NCI-H526 (cell line): ENCODE data around the gene IFI44L.

Experiments
- DNase-seq, 2 experiments: peaks; one replicate each; lab custom pipeline; 2025; lab: John Stamatoyannopoulos, UW

Gene IFI44L

GRCh38 chr1:78641558-78641957 is 21.3 kb downstream of the IFI44L start:
- DNase-seq, result no peak

DNA sequence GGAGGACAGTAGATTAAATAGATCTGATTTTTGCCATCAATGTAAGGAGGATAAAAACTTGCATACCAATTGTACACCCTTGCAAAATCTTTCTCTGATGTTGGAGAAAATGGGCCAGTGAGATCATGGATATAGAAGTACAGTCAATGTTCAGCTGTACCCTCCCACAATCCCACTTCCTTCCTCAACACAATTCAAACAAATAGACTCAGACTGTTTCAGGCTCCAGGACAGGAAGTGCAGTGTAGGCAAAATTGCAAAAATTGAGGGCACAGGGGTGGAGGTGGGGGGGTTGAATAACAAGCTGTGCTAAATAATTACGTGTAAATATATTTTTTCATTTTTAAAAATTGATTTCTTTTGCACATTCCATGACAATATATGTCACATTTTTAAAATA is 25.5 kb downstream of the IFI44L start:
- no peak for DNase-seq

DNA sequence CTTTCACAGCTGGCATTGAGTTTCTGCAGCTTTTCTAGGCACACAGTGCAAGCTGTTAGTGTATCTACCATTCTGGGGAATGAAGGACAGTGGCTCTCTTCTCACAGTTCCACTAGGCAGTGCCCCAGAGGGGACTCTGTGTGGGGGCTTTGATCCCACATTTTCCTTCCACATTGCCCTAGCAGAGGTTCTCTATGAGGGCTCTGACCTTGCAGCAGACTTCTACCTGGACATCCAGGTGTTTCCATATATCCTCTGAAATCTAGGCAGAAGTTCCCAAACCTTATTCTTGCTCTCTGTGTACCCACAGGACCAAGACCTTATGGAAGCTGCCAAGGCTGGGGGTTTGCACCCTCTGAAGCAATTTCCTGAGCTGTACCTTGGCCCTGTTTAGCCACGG is 27.0 kb downstream of the IFI44L start:
- no peak for DNase-seq

DNA sequence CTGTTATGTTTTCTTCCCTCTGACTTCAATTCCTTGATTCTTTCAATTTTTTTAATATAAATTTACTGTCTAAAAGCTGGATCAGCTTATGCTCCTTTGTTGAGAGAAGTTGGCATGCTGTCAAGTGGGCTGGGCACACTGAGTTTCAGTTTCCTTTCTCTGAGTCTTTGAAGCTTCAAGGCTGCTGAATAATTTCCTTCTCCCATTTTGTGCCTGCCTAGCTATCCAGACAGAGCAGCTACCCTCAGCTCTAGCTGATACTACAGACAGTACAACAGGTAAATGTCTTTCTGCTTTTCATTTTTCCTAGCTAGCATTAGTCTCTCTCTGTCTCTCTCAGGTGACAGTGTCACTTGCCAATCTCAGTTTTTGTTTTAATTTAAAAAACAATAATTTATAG is 29.4 kb downstream of the IFI44L start, which contains the start of gene IFI44:
TSS of gene IFI44 (plus strand) at position 204 of the 400 bp plus-strand sequence. CDS start 365 bp downstream, outside the sequence.
- no peak for DNase-seq

DNA sequence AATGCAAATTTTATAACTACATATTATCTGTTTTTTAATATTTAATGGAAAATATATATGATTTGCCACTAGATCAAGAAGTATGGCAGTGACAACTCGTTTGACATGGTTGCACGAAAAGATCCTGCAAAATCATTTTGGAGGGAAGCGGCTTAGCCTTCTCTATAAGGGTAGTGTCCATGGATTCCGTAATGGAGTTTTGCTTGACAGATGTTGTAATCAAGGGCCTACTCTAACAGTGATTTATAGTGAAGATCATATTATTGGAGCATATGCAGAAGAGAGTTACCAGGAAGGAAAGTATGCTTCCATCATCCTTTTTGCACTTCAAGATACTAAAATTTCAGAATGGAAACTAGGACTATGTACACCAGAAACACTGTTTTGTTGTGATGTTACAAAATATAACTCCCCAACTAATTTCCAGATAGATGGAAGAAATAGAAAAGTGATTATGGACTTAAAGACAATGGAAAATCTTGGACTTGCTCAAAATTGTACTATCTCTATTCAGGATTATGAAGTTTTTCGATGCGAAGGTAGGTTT is 29.9 kb downstream of the IFI44L start:
- no peak for DNase-seq

DNA sequence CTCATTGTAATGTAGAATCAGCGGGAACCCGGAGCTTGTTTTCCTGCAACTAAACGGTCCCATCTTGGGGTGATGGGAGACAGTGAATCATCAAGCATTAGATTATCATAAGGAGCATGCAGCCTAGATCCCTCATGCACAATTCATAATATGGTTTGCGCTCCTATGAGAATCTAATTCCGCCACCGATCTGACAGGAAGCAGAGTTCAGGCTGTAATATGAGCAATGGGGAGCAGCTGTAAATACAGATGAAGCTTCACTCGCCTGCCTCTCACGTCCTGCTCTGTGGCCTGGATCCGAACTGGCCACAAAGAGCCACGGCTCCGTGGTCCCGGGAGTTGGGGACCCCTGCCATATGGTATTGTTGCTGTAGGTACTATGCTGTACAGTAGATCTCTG is 31.0 kb downstream of the IFI44L start:
- DNase-seq, result no peak

- DNase-seq, result no peak
Measured at GRCh38 chr1:78652019-78652560, 31.8 kb downstream of the IFI44L start.

- no peak for DNase-seq
Measured at GRCh38 chr1:78658901-78659300, 38.7 kb downstream of the IFI44L start.

- DNase-seq, result no peak
Measured at GRCh38 chr1:78663923-78664322, 43.7 kb downstream of the IFI44L start.

GRCh38 chr1:78664763-78665162 is 44.5 kb downstream of the IFI44L start:
- no peak for DNase-seq

- DNase-seq, result no peak
Measured at GRCh38 chr1:78665809-78666208, 45.6 kb downstream of the IFI44L start.

- DNase-seq, result no peak
Measured at GRCh38 chr1:78667939-78668338, 47.7 kb downstream of the IFI44L start.

DNA sequence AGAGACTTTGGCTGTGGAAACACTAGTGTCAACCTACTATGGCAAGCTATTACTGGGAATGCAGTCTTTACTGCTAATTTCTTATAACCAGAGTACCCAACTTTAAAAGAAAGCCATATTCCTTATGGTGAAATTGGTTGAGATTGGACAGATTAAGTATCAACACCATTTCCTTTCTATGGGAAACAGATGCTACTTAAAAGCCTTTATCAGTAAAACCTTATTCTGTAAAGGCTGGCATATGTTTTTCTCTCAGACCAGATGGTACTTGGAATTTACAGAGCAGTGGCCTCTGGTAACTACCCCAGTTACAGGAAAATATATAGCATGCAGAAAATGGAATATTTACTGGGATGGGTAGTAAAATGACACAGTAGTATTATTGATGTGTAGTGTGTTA is 48.2 kb downstream of the IFI44L start:
- no peak for DNase-seq

GRCh38 chr1:78672428-78672827 is 52.2 kb downstream of the IFI44L start:
- no peak for DNase-seq

- peak in 1 of 2 experiments; percentile 7 for DNase-seq
Measured at GRCh38 chr1:78673120-78673519, 52.9 kb downstream of the IFI44L start.

DNA sequence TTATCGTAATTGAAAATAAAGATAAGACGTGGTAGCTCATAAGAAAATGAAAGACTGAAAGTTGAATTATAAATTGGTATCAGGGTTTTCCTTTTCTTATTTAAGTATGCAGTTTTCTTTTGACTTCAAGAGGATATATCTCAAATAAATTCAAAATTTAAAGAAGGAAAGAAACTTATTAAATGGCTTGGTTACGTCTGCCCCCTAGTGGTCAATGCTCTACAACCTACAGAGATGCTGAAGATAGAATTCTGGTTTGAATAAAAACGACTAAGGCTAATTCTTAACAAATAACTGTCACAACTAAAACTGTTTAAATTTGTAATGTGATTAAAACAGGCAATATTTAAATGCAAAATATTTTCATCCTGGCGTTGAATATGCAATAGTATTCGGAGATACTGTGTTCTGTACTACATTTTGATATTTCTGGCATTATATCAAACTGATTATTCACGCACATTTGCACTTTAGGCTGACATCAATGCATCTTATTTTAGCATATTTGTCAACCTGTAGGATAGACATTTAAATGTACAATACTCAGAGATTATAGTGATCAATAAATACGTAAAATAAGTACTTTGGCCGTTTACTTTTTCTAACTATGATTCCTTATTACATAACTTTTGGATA is 56.2 kb downstream of the IFI44L start:
- peak; percentile 3 to 66 for DNase-seq

GRCh38 chr1:78676993-78677392 is 56.7 kb downstream of the IFI44L start:
- no peak for DNase-seq

DNA sequence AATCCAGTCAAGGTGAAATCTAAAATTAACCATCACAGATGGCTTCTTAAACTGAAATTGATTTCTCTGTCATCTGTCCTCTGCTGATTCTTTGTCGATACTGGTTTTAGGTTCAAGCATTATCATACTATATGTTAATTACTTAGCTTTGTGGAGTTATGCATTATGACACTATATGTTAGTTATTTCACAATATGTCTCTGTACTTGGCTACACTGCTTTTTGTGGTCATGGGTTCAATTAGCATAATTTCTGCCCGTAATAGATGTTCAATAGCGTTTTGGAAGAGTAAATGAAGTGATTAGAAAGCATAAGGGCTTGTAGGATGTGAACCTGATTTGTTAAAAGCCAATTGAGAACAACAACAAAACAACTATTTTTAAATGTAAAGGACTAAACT is 57.5 kb downstream of the IFI44L start:
- DNase-seq, result no peak

GRCh38 chr1:78678324-78678723 is 58.1 kb downstream of the IFI44L start:
- DNase-seq, result no peak

DNA sequence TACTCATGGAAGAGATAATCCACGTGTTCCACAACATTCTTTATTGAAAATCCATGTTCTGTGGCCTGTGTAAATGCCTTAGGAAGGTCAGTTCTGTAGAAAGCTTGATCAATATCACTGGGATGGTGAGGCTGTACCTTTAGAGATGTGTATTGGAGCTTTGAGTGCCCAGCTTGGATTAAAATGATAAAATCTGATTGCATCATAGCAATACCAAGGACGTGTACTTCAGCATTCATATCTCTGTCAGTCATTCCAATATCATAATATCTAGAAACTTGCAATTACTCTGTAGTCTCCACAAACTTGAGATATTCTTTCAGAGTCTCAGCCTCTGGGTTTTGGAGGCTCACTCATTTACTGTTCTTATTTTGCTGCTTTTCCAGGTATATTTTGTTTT is 61.0 kb downstream of the IFI44L start:
- no peak for DNase-seq

DNA sequence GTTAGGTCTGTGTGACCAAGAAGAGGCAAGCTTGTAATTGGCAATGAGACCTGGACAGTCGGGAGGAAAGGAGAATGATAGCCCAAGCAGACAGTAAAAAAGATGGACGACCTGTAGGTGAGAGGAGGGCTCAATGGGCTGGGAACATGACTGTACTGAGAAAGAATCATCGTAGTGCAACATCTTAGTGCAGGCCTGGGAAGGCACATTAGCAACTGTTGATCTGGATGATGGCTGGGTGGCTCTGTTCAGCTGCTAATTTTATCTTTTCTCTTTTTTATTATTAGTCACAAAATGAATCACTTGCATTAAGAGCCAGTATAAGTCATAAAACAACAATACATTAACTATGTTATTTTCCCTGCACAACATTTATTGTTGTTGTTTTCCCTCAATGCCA is 62.2 kb downstream of the IFI44L start:
- no peak for DNase-seq

GRCh38 chr1:78683079-78683478 is 62.8 kb downstream of the IFI44L start:
- DNase-seq, result no peak

DNA sequence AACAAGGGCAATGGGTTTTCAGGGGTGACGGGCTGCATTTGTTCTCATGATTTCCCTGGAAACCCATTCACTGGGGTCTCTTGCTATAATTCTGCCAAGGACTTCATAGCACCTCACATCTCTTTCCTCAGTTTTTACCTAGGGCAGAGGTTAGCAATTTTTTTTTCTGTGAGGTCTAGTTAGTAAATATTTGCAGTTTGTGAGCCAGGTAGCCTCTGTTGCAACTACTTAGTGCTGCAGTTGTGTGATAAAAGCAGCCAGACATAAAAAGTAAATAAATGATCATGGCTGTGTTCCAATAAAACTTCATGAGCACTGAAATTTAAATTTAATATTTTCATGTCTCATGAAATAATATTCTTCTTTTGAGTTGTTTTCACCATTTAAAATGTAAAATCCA is 67.1 kb downstream of the IFI44L start:
- no peak for DNase-seq

DNA sequence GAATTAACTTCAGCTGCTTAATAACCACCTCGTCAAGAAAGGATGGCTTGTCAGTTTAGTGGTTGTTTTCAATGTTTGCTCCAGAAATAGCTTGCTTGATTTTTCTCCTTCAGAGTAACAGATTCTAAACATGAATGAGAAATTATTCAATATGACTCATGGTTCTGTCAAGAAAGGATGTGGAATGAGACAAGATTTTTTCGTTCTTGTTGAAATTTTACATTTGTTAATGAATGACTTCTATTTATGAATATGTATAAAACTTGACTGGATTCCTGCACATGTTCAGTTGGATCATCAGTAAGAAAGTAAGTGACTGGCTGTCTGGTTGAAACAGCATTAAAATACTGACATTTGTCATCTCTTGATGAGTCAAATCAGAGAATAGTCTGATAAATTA is 67.7 kb downstream of the IFI44L start:
- no peak for DNase-seq
